GM12875 (cell line): ENCODE results near the gene IGFLR1.

ENCODE experiments used
- H3K4me3 ChIP-seq: one replicate; pipeline ENCODE4 v1.5.1; 2011; ENCODE audit warnings: low read depth, low read length, control low read depth
- CTCF ChIP-seq: IDR thresholded peaks from 2 replicates; pipeline ENCODE4 v1.5.1; 2011; ENCODE audit warnings: low read depth, mild to moderate bottlenecking, control low read depth, inconsistent platforms, low read length, moderate library complexity, borderline replicate concordance; ENCODE audit not compliant: insufficient read depth

The IGFLR1 gene

GRCh38 chr19:35742121-35742724 lies at the start of gene IGFLR1:
Gene IGFLR1 (minus strand): TSS chr19:35742452. CDS start chr19:35741180, 1,272 bp downstream.
- no peak for TF ChIP-seq CTCF
- peak within 1 kb of the TSS; percentile 72 for H3K4me3 ChIP-seq

- no peak overlapping the region for H3K4me3 ChIP-seq
- TF ChIP-seq CTCF: no peak
These were observed 49.6 kb upstream of the IGFLR1 start for GRCh38 chr19:35791814-35792279.

GRCh38 chr19:35790981-35791813 lies 48.9 kb upstream of the IGFLR1 start:
- TF ChIP-seq CTCF: peak; percentile 35; the same call in 1 of the 2 replicates
- H3K4me3 ChIP-seq: no peak overlapping the region

- TF ChIP-seq CTCF: no peak
- H3K4me3 ChIP-seq: no peak overlapping the region
These were observed 48.0 kb upstream of the IGFLR1 start for GRCh38 chr19:35789978-35790944.

- no peak overlapping the region for H3K4me3 ChIP-seq
- no peak for TF ChIP-seq CTCF
These were observed 47.1 kb upstream of the IGFLR1 start for GRCh38 chr19:35789195-35789977.
